GM23248 (cell line): Measurements from ENCODE around the gene GAB3.

ENCODE experiments used
- EZH2 ChIP-seq: fragments of 200-600 bp; sonication (generic); IDR thresholded peaks from 2 replicates; pipeline ENCODE4 v1.6.1; 2018; ENCODE audit warnings: antibody characterized with exemption, mild to moderate bottlenecking; ENCODE audit not compliant: insufficient read depth, poor library complexity, severe bottlenecking
- EZH2phosphoT487 ChIP-seq: fragments of 200-600 bp; sonication (generic); IDR thresholded peaks from 2 replicates; pipeline ENCODE4 v1.6.1; 2018; ENCODE audit warnings: antibody characterized with exemption, moderate library complexity, mild to moderate bottlenecking, low read depth; ENCODE audit not compliant: insufficient read depth

GRCh38 chrX:154774622-154775021 is 23.7 kb upstream of the GAB3 start:
- no peak for TF ChIP-seq EZH2
- TF ChIP-seq EZH2phosphoT487 = no peak
